Measurements from ENCODE around the gene GTF2E1.

DNA sequence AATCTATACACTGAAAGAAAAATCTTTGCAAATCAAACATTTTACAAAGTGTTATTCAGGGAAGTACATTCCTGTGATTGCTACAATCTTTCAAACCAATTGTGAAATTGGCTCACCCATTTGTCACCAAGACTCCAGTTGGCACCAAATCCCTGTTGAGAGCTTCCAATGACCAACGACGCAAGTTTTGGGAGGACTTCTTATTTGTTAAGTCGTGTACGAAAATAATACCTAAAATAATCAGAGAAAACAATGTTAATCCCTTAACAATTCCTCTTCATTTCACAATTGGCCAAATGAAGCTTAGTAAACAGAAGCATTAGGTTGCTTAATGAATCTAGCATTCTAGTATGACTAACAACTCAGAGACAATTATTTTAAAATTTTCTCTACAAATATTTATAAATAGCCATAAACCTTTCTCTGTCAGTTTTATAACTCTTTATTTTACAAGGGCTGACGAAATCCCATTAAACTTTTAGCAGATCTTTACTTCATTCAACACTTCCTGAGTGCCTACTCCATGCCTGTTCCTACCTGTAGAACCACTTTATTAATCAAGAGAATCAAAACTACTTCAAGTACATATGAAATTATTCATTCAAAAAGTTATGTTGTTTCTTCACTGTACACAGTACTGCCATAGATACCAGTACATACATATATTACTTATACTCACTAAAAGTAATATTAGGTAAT lies 36.5 kb upstream of the GTF2E1 start:
- TF ChIP-seq POLR2AphosphoS5 (IDR thresholded peaks at IDR 0.05; ENCODE audit: low read depth, low read length) (no peak), POLR2A (IDR thresholded peaks at IDR 0.05; ENCODE audit: low read depth, low read length) (no peak), TAF1 (IDR thresholded peaks at IDR 0.05; ENCODE audit: borderline replicate concordance, low read depth, low read length) (no peak)

Data from GM12892 (cell line).